ENCODE results near the gene PCBP4. TPM values are rescaled to one million over a fixed set of nuclear protein-coding genes. Genes with fewer than 3 reads are reported as not detected.

Gene PCBP4
- total RNA-seq, 4 donors from 2014 or later, result 22.4 to 382 (median 63.6) TPM

GRCh38 chr3:51983578-51984268 is 16.5 kb upstream of the PCBP4 start:
- intact Hi-C loops (cut with DNase I; ENCODE audit: low total_unique reads) (no loop called here), in situ Hi-C loops (cut with MboI; ENCODE audit: low pct_ligation_motif_present in 1 of 4, low pct_unique_long_range_greater_than_20kb in 1 of 4, low sequenced_read_pairs in 3 of 4) (no loop called here)
- H3K4me3 ChIP-seq, result peak overlapping the region; percentile 33 to 61 (median 50)
- peak overlapping the region; percentile 89 to 99 (median 96) for H3K27ac ChIP-seq
- 73% methylated on average over 21 of the region's 22 CpGs; no CpG with 5 or more reads in 1 of the 2 donors for WGBS, 2 donors (ENCODE audit: low coverage in 1 of 2)
- no peak for DNase-seq
- no peaks in the 10 kb centered on the region for H3K36me3 ChIP-seq
- H3K27me3 ChIP-seq, result no peaks in the 10 kb centered on the region
- no peaks in the 10 kb centered on the region for H3K9me3 ChIP-seq
- TF ChIP-seq EP300 (IDR thresholded peaks at IDR 0.05; ENCODE audit: low read depth) (no peak), POLR2A (IDR thresholded peaks at IDR 0.05) (no peak), POLR2AphosphoS5 (IDR thresholded peaks at IDR 0.05) (no peak), CTCF (IDR thresholded peaks at IDR 0.05) (no peak)
- peaks cover 18 to 48% (median 35%) of the 10 kb centered on the region in 4 donors for H3K4me1 ChIP-seq

DNA sequence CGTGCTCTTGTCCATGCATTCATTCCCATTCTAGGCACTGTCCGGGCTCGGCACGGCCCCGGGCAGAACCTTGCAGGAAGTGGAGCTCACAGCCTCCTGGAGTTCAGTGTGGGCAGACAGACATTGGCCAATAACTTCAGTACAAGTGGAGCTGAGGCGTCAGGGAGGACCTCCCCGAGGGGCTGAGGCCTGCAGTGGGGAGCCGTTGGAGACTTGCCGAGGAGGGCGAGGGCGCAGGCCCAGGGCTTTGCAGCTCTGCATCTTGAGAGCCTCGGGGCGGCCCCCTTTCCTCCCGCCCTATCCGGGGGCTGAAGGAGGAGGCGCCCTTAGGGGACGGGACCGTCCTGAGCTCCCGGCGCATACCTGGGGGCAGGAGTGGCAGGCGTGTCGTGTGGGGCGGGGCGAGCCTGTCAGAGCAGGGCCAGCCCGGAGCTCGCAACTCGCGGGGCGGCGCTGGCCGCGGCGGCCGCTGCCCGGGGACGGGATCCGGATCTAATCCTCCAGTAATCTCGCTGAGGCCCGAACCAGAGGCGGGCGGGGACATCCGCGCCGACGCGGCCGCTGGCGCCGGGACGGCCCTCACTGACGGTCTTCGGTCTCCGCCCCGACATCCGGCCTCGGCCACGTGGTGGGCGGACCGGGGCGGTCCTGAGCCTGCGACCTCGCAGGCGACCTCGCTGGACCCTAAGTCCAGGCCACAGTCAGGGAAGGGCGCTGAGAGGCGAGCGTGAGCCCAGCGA is 15.8 kb upstream of the PCBP4 start, which contains the start of gene ACY1:
Gene ACY1 (plus strand): TSS at position 698 of the 740 bp plus-strand sequence. CDS start 530 bp downstream, outside the sequence.
- intact Hi-C loops (cut with DNase I; ENCODE audit: low total_unique reads) (no loop called here), in situ Hi-C loops (cut with MboI; ENCODE audit: low pct_ligation_motif_present in 1 of 4, low pct_unique_long_range_greater_than_20kb in 1 of 4, low sequenced_read_pairs in 3 of 4) (no loop called here)
- Histone ChIP-seq H3K36me3 (no peaks in the 10 kb centered on the region), H3K4me3 (peak within 1 kb of the TSS; percentile 33 to 61 (median 50)), H3K27me3 (no peaks in the 10 kb centered on the region), H3K4me1 (peaks cover 18 to 48% (median 35%) of the 10 kb centered on the region in 4 donors), H3K9me3 (no peaks in the 10 kb centered on the region), H3K27ac (peak within 1 kb of the TSS; percentile 89 to 99 (median 96))
- WGBS, 2 donors (ENCODE audit: low coverage in 1 of 2), result 0% methylated on average over 33 of the region's 68 CpGs; no CpG with 5 or more reads in 1 of the 2 donors
- peak; percentile 92 for DNase-seq
- no peak for TF ChIP-seq EP300 (IDR thresholded peaks at IDR 0.05; ENCODE audit: low read depth)
- TF ChIP-seq POLR2A (IDR thresholded peaks at IDR 0.05), result peak; percentile 90
- peak in 2 of 5 experiments; percentile 10 to 40 for TF ChIP-seq CTCF (IDR thresholded peaks at IDR 0.05)
- peak; percentile 67 to 93 (median 92) for TF ChIP-seq POLR2AphosphoS5 (IDR thresholded peaks at IDR 0.05)

- intact Hi-C loops (cut with DNase I; ENCODE audit: low total_unique reads) (no loop called here), in situ Hi-C loops (cut with MboI; ENCODE audit: low pct_ligation_motif_present in 1 of 4, low pct_unique_long_range_greater_than_20kb in 1 of 4, low sequenced_read_pairs in 3 of 4) (no loop called here)
- Histone ChIP-seq H3K4me3 (peak overlapping the region; percentile 33 to 61 (median 50)), H3K9me3 (no peaks in the 10 kb centered on the region), H3K36me3 (no peaks in the 10 kb centered on the region), H3K27ac (peak overlapping the region; percentile 89 to 99 (median 96)), H3K4me1 (peaks cover 18 to 48% (median 35%) of the 10 kb centered on the region in 4 donors), H3K27me3 (no peaks in the 10 kb centered on the region)
- DNase-seq, result peak; percentile 83
- 7% methylated on average over 4 of the region's 4 CpGs; no CpG with 5 or more reads in 1 of the 2 donors for WGBS, 2 donors (ENCODE audit: low coverage in 1 of 2)
- no peak for TF ChIP-seq POLR2A (IDR thresholded peaks at IDR 0.05)
- peak in 2 of 3 donors; percentile 53 to 72 for TF ChIP-seq POLR2AphosphoS5 (IDR thresholded peaks at IDR 0.05)
- peak; percentile 47 to 97 (median 61) for TF ChIP-seq CTCF (IDR thresholded peaks at IDR 0.05)
Observed at GRCh38 chr3:51982352-51982837, 15.1 kb upstream of the PCBP4 start.

GRCh38 chr3:51980253-51980652 is 13.0 kb upstream of the PCBP4 start:
- intact Hi-C loops (cut with DNase I; ENCODE audit: low total_unique reads) (no loop called here), in situ Hi-C loops (cut with MboI; ENCODE audit: low pct_ligation_motif_present in 1 of 4, low pct_unique_long_range_greater_than_20kb in 1 of 4, low sequenced_read_pairs in 3 of 4) (no loop called here)
- TF ChIP-seq POLR2AphosphoS5 (IDR thresholded peaks at IDR 0.05), result no peak
- no peak for TF ChIP-seq EP300 (IDR thresholded peaks at IDR 0.05; ENCODE audit: low read depth)
- no peak for TF ChIP-seq POLR2A (IDR thresholded peaks at IDR 0.05)
- no peak for TF ChIP-seq CTCF (IDR thresholded peaks at IDR 0.05)
- Histone ChIP-seq H3K27ac (no peak overlapping the region), H3K4me1 (peaks cover 18 to 41% (median 31%) of the 10 kb centered on the region in 4 donors), H3K9me3 (no peaks in the 10 kb centered on the region), H3K36me3 (no peaks in the 10 kb centered on the region), H3K4me3 (no peak overlapping the region), H3K27me3 (no peaks in the 10 kb centered on the region)
- no peak for DNase-seq
- 98% methylated on average over 6 of the region's 10 CpGs; no CpG with 5 or more reads in 1 of the 2 donors for WGBS, 2 donors (ENCODE audit: low coverage in 1 of 2)

Measured in transverse colon (tissue), 4 donors.